Effector memory CD4-positive, alpha-beta T cell (primary cell): Measurements from ENCODE around the gene LZIC.
"Not testable (repeated sequence)": the region's sequence is repeated elsewhere in the genome, so short reads cannot be mapped to it uniquely, and the experiment has no call there.

Experiments
- DNase-seq, 3 donors: peaks; one replicate each; pipeline ENCODE4 v3.0.0-alpha.2; 2020
- H3K27ac ChIP-seq: 2 replicates; pipeline ENCODE4 v1.7.0; 2013; ENCODE audit warnings: mild to moderate bottlenecking, low read length, moderate library complexity; ENCODE audit not compliant: insufficient read depth, poor library complexity, severe bottlenecking
- H3K27me3 ChIP-seq: replicated peaks from 2 replicates; pipeline ENCODE4 v1.7.0; 2013; ENCODE audit warnings: mild to moderate bottlenecking, low read length; ENCODE audit not compliant: insufficient read depth, control insufficient read depth, poor library complexity, severe bottlenecking
- H3K36me3 ChIP-seq: 2 replicates; pipeline ENCODE4 v1.7.0; 2013; ENCODE audit warnings: mild to moderate bottlenecking, low read length, moderate library complexity; ENCODE audit not compliant: control insufficient read depth, insufficient read depth
- H3K4me1 ChIP-seq: 2 replicates; pipeline ENCODE4 v1.7.0; 2013; ENCODE audit warnings: low read length, mild to moderate bottlenecking; ENCODE audit not compliant: control insufficient read depth, insufficient read depth, poor library complexity, severe bottlenecking
- H3K4me3 ChIP-seq: 2 replicates; pipeline ENCODE4 v1.7.0; 2013; ENCODE audit warnings: low read length, low read depth, mild to moderate bottlenecking; ENCODE audit not compliant: insufficient read depth, poor library complexity, severe bottlenecking
- H3K9me3 ChIP-seq: 2 replicates; pipeline ENCODE4 v1.7.0; 2013; ENCODE audit warnings: mild to moderate bottlenecking, low read length, moderate library complexity; ENCODE audit not compliant: control insufficient read depth

LZIC gene

DNA sequence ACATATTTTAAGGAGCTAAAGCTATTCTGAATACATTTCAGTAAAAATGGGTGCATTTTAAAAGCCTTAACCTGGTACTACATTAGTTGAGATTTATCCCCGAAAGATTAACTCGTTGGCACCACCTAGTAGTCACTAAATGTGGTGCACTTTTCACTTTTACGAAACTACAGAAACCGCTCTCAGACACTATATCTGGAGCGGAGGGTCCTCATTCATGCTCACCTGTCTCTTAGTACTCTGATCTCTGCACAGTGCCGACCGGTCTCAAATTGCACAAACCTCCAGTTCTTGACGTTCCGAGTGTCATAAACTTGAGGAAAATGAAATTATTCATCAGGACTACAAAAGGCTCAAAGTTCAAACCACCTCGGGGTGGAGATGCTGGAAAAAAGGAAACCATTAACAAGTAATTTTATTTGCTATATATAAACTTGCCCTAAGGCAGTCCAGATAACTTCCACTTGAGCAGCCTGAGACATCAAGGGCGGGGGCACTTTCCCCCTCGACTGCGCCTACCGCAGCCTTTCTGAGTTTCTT lies 722 bp downstream of the LZIC start:
- Histone ChIP-seq H3K27ac (peak overlapping the region; percentile 88), H3K27me3 (no peaks in the 10 kb centered on the region), H3K4me3 (peak overlapping the region; percentile 77), H3K36me3 (no peaks in the 10 kb centered on the region), H3K9me3 (no peaks in the 10 kb centered on the region), H3K4me1 (peaks cover 11% of the 10 kb centered on the region)
- no peak for DNase-seq

DNA sequence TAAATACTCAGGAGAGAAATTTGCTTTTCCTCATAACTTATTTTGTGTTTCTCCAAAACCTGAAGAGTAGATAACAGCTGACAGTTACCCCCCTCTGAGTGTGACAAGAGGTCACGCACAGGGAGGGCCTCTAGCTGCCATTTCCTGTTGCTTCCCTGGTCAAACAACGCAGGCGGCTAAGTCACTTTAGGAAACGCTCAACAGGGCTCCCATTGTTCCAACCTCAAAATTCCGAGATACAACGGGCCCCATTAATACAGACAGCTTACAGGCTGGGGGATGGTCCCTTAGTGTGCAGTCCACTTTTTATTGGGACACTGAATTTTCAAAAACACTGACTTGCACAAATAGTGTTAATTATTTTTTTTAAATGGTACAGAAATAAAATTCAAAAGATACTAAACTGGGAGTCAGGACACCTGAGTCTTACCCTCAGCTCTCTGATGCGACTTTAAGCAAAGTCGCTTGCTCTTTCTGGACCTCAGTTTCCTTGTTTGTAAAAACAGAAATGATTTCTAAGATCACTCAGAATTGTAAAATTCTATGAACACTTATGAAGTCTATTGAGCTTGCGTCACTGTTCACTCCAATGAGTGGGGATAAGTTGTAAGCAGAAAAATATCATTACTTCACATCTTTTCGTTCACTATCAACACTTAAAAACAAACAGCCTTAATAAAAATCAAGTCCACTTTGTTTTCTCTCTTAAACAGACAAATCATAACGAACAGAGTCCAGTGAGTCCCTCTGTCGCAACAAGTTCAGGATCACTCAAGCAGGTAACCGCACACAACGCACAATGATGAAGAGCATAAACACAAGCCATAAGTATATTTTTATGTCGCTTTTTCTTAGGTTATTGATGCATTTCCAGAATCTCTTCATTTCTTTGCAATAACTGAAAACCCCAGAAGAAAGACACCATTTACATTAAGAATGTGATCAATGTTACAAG lies 13.5 kb downstream of the LZIC start:
- H3K4me3 ChIP-seq = no peak overlapping the region
- no peaks in the 10 kb centered on the region for H3K4me1 ChIP-seq
- no peaks in the 10 kb centered on the region for H3K27me3 ChIP-seq
- no peaks in the 10 kb centered on the region for H3K9me3 ChIP-seq
- DNase-seq = no peak
- peaks cover 33% of the 10 kb centered on the region for H3K36me3 ChIP-seq
- H3K27ac ChIP-seq = no peak overlapping the region

DNA sequence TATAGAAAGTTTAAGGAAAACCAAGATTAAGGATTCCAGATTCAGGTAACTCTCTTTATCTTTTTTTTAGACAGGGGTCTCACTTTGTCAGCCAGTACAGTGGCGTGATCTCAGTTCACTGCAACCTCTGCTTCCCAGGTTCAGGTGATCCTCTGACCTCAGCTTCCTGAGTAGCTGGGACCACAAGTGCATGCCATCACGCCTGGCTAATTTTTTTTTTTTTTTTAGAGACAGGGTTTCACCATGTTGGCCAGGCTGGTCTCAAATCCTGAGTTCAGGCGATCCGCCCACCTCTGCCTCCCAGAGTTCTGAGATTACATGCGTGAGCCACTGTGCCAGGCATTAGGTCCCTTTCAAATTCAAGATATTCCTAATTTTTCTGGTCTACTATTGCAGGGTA lies 15.9 kb downstream of the LZIC start:
- H3K9me3 ChIP-seq = no peaks in the 10 kb centered on the region
- H3K4me1 ChIP-seq = no peaks in the 10 kb centered on the region
- H3K27me3 ChIP-seq = no peaks in the 10 kb centered on the region
- no peak overlapping the region for H3K4me3 ChIP-seq
- no peak overlapping the region for H3K27ac ChIP-seq
- no peak for DNase-seq
- peaks cover 23% of the 10 kb centered on the region for H3K36me3 ChIP-seq

DNA sequence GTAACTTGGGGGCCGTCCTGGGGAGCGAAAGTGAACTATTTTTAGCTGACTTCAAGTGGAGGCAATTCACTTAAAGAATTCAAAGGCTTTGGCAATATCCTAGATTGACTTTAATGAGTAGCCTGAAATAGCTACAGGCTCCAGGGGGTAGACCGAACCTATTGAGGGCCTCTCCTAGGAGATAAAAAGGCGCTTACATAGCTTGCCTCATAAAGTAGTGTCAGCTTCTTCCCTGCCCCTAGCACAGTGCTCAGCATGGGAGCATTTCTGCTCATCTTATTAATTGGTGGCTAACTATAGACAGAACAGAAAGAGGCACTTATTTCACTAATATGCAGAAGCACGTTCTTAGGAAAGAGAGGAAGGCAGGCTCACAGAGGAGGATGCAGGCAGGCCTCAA lies 20.8 kb downstream of the LZIC start:
- H3K27ac ChIP-seq = no peak overlapping the region
- H3K4me1 ChIP-seq = no peaks in the 10 kb centered on the region
- DNase-seq = no peak
- no peak overlapping the region for H3K4me3 ChIP-seq
- H3K36me3 ChIP-seq = no peaks in the 10 kb centered on the region
- no peaks in the 10 kb centered on the region for H3K27me3 ChIP-seq
- H3K9me3 ChIP-seq = no peaks in the 10 kb centered on the region

DNA sequence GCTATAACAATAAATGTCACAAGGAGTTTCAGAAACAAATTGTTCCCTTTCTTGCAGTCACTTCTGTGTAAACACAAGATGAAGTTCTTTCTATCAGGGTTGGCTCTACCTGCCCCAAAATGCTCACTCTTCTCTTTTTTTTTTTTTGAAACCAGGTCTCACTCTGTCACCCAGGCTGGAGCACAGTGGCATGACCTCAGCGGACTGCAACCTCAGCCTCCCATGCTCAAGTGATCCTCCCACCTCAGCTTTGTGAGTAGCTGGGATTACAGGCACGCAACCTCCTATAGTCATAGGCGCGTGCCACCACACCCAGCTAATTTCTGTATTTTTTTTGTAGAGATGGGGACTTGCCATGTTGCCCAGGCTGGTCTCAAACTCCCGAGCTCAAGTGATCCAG lies 22.6 kb downstream of the LZIC start:
- Histone ChIP-seq H3K27ac (no peak overlapping the region), H3K36me3 (no peaks in the 10 kb centered on the region)
- DNase-seq = no peak

DNA sequence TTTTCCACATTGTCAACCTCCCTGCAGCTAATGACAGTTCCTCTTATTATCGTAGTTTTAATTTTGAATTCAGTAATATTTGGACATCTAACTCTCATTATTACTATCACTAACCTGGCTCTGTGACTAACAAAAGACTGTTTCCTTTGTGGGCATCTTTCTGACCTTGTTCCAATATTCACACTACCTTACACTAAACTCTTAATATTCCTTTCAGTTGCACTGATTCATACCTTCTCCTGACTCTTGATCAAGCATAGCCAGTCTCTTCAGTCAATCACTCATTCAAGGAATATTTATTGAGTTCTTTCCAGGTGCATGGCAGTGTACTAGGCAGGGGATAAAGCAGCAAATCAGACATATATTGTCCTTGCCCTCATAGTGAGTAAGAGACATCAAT lies 25.3 kb downstream of the LZIC start:
- Histone ChIP-seq H3K4me1 (no peaks in the 10 kb centered on the region), H3K36me3 (no peaks in the 10 kb centered on the region)

More for the DNA sequence above, 22.6 kb downstream of the LZIC start:
- Histone ChIP-seq H3K4me3 (no peak overlapping the region), H3K27me3 (no peaks in the 10 kb centered on the region), H3K9me3 (no peaks in the 10 kb centered on the region), H3K4me1 (no peaks in the 10 kb centered on the region)

DNA sequence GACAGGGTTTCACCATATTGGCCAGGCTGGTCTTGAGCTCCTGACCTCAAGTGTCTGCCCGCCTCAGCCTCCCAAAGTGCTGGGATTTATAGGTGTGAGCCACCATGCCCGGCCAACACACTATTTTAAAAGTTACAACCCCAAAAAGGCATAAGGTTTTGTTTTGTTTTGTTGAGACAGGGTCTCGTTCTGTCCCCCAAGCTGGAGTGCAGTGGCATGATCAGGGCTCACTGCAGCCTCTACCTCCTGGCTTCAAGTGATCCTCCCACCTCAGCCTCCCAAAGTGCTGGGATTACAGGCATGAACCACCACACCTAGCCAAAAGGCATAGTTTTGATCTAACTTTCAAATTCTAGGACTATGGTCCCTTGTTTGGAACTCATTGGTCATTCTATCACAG lies 25.7 kb downstream of the LZIC start:
- not testable (repeated sequence) for H3K4me1 ChIP-seq, H3K9me3 ChIP-seq, H3K27ac ChIP-seq, H3K4me3 ChIP-seq, H3K27me3 ChIP-seq, DNase-seq, H3K36me3 ChIP-seq

More for the DNA sequence above, 25.3 kb downstream of the LZIC start:
- no peak overlapping the region for H3K4me3 ChIP-seq
- H3K27me3 ChIP-seq = no peaks in the 10 kb centered on the region
- H3K9me3 ChIP-seq = no peaks in the 10 kb centered on the region
- H3K27ac ChIP-seq = no peak overlapping the region
- no peak for DNase-seq

DNA sequence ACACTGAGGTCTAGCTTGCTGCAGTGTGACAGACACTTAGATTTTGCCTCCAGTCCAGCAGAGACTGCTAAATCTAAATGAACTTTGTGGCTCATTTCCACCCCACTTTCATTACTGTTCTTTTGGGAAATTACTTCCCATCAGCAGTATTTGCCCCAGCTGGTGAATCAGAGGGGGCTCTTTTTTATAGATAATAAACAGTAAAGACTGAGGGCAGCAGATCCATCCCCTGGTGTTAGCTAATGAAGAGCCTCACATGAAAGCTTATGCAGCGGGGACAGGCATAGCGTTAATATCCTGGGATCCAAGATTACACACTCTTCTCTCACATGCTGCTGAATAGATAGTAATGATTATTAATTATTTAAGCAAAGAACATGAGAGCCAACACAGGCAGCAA lies 26.7 kb downstream of the LZIC start:
- Histone ChIP-seq H3K9me3 (no peaks in the 10 kb centered on the region), H3K36me3 (no peaks in the 10 kb centered on the region), H3K27me3 (no peaks in the 10 kb centered on the region), H3K4me1 (no peaks in the 10 kb centered on the region), H3K4me3 (no peak overlapping the region), H3K27ac (no peak overlapping the region)
- no peak for DNase-seq

DNA sequence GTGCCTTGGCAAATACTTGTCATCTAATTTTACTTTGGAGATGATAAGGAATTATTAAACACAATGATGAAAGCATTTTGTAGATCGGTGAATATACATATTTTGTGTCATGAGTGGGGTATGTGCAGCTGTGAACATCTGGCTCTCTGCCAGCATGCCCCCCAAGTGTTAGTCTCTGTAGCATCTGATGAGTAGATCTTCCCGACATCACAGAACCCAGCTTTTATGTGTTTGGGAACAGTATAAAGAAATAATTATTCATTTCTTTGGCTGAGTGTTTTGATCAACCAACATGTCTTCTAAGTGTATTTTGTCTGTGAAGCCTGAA lies 28.6 kb downstream of the LZIC start:
- no peak overlapping the region for H3K4me3 ChIP-seq
- no peaks in the 10 kb centered on the region for H3K27me3 ChIP-seq
- H3K27ac ChIP-seq = no peak overlapping the region
- H3K9me3 ChIP-seq = no peaks in the 10 kb centered on the region
- no peaks in the 10 kb centered on the region for H3K36me3 ChIP-seq
- peaks cover under 1% of the 10 kb centered on the region for H3K4me1 ChIP-seq
- no peak for DNase-seq

DNA sequence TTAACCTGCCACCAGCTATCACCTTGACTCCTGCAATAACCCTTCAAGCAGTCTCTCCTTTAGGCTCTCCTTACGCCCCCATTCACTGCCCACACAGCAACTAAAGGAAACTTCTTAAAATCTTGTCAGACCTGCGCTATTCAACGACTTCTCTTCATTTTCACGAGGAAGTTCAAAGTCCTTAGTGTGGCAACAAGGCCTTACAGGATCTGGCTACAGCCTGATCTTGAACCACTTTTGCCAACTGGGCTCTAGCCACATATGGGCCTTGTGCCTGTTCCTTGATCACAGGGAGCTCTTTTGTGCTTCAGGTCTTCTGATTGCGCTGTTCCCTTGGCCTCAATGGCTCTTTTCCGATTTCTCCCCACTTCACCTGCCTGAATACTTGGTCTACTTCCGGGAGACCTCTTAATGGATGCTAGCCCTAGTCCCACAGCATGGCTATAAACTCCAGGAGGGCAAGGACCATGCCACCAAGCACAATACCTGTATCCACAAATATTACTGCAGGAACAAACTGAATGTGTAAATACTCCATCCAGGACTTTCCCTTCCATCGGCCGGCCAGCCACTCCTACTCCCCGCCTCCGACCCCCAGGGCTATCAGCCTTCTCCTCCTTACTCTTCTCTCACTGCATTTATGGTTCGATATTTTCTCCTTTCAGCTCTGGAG lies 30.8 kb downstream of the LZIC start:
- no peaks in the 10 kb centered on the region for H3K27me3 ChIP-seq
- DNase-seq = no peak
- no peak overlapping the region for H3K27ac ChIP-seq
- H3K4me1 ChIP-seq = peaks cover 11% of the 10 kb centered on the region
- no peaks in the 10 kb centered on the region for H3K9me3 ChIP-seq
- H3K4me3 ChIP-seq = no peak overlapping the region
- H3K36me3 ChIP-seq = no peaks in the 10 kb centered on the region
